Mononuclear cell (primary cell): Measurements from ENCODE around the gene TNPO2. TPM values are rescaled to one million over a fixed set of nuclear protein-coding genes. Genes with fewer than 3 reads are reported as not detected.
A peak's percentile ranks its signal among the peaks of the same experiment; 100 is the strongest.
"Not testable (repeated sequence)": the region's sequence is repeated elsewhere in the genome, so short reads cannot be mapped to it uniquely, and the experiment has no call there.

Source experiments
- H3K27me3 ChIP-seq: 2 replicates; pipeline ENCODE4 v1.6.0; 2011; ENCODE audit warnings: low read length, control low read depth; ENCODE audit not compliant: insufficient read depth
- H3K4me1 ChIP-seq: 2 replicates; pipeline ENCODE4 v1.5.1; 2011; ENCODE audit warnings: mild to moderate bottlenecking, low read length, control low read depth; ENCODE audit not compliant: insufficient read depth
- H3K4me3 ChIP-seq: 2 replicates; pipeline ENCODE4 v1.5.1; 2011; ENCODE audit warnings: mild to moderate bottlenecking, low read length, moderate library complexity
- H3K9me3 ChIP-seq: 2 replicates; pipeline ENCODE4 v1.5.1; 2011; ENCODE audit warnings: low read depth, mild to moderate bottlenecking, control low read depth, low read length
- total RNA-seq: library from RNA; depleted of rRNA; stranded (reverse); fragments of >200 nt; gene quantifications from one replicate; pipeline ENCODE4 v1.2.3, GENCODE V29; 2012

Gene TNPO2
- total RNA-seq, 1 donor, result 20.3 TPM

DNA sequence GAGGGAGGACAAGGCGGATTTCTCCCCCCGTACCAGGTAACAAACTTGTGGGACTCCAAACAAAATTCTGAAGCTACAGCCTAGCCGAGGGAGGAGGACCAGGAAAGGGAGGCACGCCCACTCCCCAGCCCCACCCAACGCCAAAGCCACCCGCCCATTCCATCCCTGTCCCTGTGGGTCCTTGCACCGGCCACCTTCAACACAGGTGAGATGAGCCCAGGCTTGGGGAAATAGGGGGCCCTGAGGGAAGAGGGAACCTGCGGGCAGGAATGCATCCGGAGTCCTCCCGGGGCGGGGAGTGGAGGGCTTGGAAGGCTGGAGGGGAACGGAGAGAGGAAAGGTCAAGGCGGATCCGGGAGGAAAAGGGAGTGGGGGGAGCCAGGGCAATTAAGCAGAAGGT lies 27.9 kb upstream of the TNPO2 start, which contains the start of gene BEST2:
BEST2 (plus strand) TSS at position 157 of the 400 bp plus-strand sequence. CDS start 802 bp downstream, outside the sequence.
- H3K27me3 ChIP-seq, result no peaks in the 10 kb centered on the region
- H3K4me3 ChIP-seq, result no peak within 1 kb of the TSS
- no peaks in the 10 kb centered on the region for H3K9me3 ChIP-seq
- no peaks in the 10 kb centered on the region for H3K4me1 ChIP-seq

DNA sequence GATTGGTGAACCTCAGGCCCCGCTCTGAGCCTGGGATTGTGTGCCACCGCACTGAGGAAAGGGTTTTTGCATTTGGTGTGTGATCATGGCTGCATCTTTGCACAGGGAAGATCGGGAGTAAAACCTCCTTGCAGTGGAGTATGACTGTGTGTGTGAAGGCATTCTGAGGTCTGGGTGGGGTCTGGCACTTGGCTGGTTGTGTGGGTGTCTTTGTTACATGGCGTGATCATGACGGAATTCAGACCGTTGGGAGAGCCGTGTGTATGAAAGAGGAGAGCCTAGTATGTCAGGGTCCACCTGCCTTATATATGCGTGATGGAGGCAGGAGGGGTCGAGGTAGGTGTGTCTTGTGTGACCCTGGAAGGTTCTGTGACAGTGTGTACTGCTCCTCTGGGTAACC lies 27.1 kb upstream of the TNPO2 start:
- no peak overlapping the region for H3K4me3 ChIP-seq
- H3K27me3 ChIP-seq, result no peaks in the 10 kb centered on the region
- no peaks in the 10 kb centered on the region for H3K4me1 ChIP-seq
- H3K9me3 ChIP-seq, result no peaks in the 10 kb centered on the region

DNA sequence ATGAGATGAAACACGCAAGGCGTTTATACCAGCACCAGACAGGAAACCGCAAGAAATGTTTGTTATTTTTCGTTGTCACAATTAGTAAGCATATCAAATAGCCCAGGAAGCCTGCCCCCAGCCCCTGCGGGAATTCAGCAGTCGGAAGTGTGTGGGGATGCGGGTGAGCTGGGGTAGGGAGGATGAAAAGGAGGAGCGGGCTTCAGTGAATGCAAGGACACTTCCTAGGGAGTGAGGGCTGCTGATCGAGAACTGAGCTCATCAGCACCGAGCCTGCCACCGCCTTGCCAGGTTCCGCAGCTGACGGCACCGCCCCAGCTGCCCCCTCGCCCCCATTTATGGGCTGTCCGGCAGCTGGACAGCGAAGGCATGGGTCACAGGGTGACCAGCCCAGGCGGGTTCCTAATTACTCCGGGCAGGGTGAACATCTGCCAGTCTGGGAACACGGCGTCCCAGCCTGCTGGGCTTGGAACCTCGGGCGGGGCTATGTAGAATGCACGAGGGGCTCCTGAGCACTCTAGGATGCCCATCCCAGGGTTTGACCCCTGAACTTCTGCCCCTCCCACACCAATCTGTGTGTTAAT lies 26.3 kb upstream of the TNPO2 start:
- Histone ChIP-seq H3K27me3 (no peaks in the 10 kb centered on the region), H3K4me1 (no peaks in the 10 kb centered on the region), H3K4me3 (no peak overlapping the region), H3K9me3 (no peaks in the 10 kb centered on the region)

GRCh38 chr19:12748489-12748888 lies 24.8 kb upstream of the TNPO2 start:
- Histone ChIP-seq H3K4me3 (no peak overlapping the region), H3K27me3 (no peaks in the 10 kb centered on the region)

DNA sequence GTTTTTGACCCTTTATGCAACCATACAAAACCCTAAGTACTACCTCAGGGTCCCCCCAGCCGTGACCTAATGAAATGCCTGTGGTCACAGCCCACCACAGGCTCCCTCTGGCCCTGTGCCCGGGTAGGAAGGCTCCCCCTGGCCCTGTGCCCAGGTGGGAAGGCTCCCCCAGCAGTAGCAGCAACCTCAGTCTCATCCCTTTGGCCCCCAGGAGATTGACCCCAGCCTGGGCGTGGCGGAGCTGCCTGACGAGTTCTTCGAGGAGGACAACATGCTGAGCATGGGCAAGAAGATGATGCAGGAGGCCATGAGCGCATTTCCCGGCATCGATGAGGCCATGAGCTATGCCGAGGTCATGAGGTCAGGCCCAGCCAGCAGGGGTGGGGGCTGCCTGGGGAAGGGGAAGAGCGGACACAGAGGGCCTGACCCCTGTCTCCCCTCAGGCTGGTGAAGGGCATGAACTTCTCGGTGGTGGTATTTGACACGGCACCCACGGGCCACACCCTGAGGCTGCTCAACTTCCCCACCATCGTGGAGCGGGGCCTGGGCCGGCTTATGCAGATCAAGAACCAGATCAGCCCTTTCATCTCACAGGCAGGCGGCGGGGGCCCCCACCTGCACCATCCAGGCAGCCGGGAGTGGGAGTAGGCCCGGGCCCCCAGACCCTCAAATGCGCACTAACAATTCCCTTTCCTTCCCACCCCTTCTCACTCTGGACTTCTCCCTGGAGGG lies 21.6 kb upstream of the TNPO2 start:
- Histone ChIP-seq H3K27me3 (no peaks in the 10 kb centered on the region), H3K9me3 (no peaks in the 10 kb centered on the region), H3K4me3 (no peak overlapping the region), H3K4me1 (no peaks in the 10 kb centered on the region)

More at GRCh38 chr19:12748489-12748888, 24.8 kb upstream of the TNPO2 start:
- no peaks in the 10 kb centered on the region for H3K9me3 ChIP-seq
- no peaks in the 10 kb centered on the region for H3K4me1 ChIP-seq

- Histone ChIP-seq H3K27me3 (no peaks in the 10 kb centered on the region), H3K4me3 (peak overlapping the region; percentile 82), H3K4me1 (peaks cover 39% of the 10 kb centered on the region), H3K9me3 (no peaks in the 10 kb centered on the region)
Observed at GRCh38 chr19:12737835-12738351, 14.2 kb upstream of the TNPO2 start.

GRCh38 chr19:12736995-12737834 lies 13.5 kb upstream of the TNPO2 start, which contains the start of gene GET3:
Gene GET3, plus strand, starts transcription at chr19:12737497. Its CDS starts 9 bp downstream, at chr19:12737506.
- H3K4me1 ChIP-seq, result peaks cover 46% of the 10 kb centered on the region
- H3K4me3 ChIP-seq, result peak within 1 kb of the TSS; percentile 82
- H3K9me3 ChIP-seq, result no peaks in the 10 kb centered on the region
- H3K27me3 ChIP-seq, result no peaks in the 10 kb centered on the region

DNA sequence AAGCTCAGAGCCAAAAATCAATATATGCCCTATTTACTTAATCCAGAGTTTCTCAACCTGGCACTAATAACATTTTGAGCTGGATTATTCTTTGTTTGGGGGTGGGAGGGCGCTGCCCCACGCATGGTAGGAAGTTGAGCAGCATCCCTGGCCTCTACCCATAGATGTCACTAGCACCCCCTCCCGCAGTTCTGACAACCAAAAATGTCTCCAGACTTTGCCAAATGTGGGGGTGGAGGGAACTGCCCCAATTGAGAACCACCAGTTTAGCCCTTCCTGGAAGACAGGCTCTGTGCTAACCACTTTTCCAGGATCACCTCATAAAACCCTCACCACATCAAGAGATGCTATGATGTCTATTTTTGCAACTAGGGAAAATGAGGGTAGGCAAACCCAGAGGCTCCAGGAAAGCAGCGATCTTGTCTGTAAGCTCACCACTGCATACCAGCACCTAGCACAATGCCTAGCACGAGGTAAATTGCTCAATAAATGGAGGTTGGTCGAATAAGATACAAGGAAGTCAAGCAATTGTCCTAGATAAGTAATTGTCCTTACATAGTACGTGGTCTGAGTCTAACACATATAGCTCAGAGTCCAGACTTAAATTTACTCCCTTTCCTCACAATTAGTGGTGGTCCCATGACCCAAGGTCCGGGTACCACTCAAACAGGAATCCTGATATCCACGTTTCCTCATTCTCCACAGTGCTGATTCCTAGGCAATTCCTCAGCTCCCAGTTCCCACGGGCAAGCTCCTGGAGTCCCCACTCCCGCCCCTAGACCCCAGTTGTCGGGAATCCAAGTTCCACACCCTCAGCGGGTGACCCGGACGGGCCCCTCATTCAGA lies 9.9 kb upstream of the TNPO2 start:
- H3K4me1 ChIP-seq, result peaks cover 71% of the 10 kb centered on the region
- H3K9me3 ChIP-seq, result no peaks in the 10 kb centered on the region
- H3K27me3 ChIP-seq, result no peaks in the 10 kb centered on the region
- H3K4me3 ChIP-seq, result peak overlapping the region; percentile 83

DNA sequence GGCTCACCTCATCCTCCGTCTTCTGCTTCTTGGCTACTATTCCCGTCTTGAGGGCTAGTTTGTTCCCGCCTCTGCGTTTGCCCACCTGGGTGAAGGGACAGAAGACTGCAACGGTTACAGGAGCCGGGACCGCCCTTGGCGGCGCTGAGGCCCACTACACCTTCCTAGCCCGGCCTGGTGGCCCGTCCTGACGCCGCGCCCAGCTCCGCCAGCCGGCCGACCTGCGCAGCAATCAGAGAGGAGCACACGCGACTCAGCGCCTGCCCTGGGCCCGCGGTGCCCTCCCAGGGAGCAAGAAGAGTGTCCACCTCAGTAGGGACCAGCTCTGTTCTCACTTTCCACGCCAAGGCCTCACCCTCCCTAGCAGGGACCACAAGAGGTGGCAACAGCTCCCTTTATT lies 7.6 kb upstream of the TNPO2 start:
- peaks cover 54% of the 10 kb centered on the region for H3K4me1 ChIP-seq
- H3K4me3 ChIP-seq, result no peak overlapping the region
- H3K9me3 ChIP-seq, result no peaks in the 10 kb centered on the region
- no peaks in the 10 kb centered on the region for H3K27me3 ChIP-seq

DNA sequence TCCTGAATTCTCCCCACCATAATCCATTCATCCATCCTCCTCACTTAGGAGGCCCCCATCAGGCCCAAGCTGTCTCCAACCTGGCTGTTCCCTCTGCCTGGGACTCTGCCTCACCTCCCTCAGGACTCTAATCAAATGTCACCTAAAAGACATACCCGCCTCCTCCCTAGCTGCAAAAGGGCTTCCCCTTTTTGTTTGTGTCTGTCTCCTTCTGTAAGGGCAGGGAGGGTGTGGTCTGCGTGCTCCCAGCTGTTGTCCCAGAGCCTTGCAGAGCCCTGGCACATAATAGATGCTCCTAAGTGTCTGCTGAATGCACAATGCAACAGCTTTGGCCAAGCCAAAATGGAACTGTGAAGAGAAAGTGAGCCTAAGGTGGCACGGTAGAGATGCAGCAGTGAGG lies 6.3 kb upstream of the TNPO2 start:
- H3K4me3 ChIP-seq, result no peak overlapping the region
- no peaks in the 10 kb centered on the region for H3K27me3 ChIP-seq
- H3K4me1 ChIP-seq, result peaks cover 46% of the 10 kb centered on the region
- H3K9me3 ChIP-seq, result no peaks in the 10 kb centered on the region

DNA sequence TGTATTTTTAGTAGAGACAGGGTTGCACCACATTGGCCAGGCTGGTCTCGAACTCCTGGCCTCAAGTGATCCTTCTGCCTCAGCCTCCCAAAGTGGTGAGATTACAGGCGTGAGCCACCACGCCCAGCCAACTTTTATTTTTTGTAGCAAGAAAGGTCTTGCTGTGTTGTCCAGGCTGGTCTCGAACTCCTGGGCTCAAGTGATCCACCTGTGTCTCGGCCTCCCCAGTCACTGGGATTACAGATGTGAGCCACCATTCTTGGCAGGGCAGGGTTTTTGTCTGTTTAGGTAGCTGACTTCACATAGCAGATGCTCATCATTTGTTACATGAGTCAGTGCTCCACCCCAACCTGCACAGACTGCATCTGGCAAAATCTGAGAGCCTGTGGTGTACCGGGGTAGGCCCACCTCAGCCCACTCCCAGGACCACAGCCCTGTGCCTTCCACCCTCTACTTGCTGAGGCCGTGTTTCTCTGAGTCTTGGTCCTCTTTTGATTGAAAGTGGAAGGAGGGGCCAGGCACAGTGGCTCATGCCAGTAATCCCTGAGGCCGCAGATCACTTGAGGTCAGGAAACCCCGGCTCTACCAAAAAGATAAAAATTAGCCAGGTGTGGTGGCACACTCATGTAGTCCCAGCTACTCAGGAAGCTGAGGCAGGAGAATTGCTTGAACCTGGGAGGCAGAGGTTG lies 4.2 kb upstream of the TNPO2 start:
- Histone ChIP-seq H3K4me1 (peaks cover 47% of the 10 kb centered on the region), H3K4me3 (no peak overlapping the region)

DNA sequence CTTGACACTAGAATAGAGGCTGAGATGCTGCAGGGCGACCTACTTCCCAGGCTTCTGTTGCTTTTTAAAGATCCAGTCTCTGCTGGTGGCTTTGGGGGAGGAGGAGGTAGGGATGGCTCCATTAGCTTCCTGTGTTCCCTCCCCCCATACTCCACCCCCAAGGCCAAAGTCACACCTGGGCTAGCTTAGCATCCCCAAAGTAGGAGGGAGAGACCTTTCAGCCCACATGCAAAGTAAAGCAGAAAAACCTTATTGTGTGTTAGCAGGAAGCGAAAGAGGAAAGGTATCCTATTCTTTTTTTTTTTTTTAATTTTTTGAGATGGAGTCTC lies 3.2 kb upstream of the TNPO2 start:
- H3K4me1 ChIP-seq, result peaks cover 41% of the 10 kb centered on the region
- no peak overlapping the region for H3K4me3 ChIP-seq
- no peaks in the 10 kb centered on the region for H3K9me3 ChIP-seq
- H3K27me3 ChIP-seq, result no peaks in the 10 kb centered on the region

More for the DNA sequence above, 4.2 kb upstream of the TNPO2 start:
- no peaks in the 10 kb centered on the region for H3K9me3 ChIP-seq
- no peaks in the 10 kb centered on the region for H3K27me3 ChIP-seq

GRCh38 chr19:12725612-12726011 lies 1.9 kb upstream of the TNPO2 start:
- H3K4me1 ChIP-seq, result peaks cover 41% of the 10 kb centered on the region
- not testable (repeated sequence) for H3K27me3 ChIP-seq, H3K9me3 ChIP-seq, H3K4me3 ChIP-seq

- H3K27me3 ChIP-seq, result no peaks in the 10 kb centered on the region
- H3K9me3 ChIP-seq, result no peaks in the 10 kb centered on the region
- peaks cover 34% of the 10 kb centered on the region for H3K4me1 ChIP-seq
- peak overlapping the region; percentile 89 for H3K4me3 ChIP-seq
Observed at GRCh38 chr19:12723381-12723640, 421 bp downstream of the TNPO2 start.
